Spleen (tissue), 7 donors: ENCODE data around the gene TCEAL2.

ENCODE experiments used
- CTCF ChIP-seq, 11 experiments: fragments of 200-600 bp in 7 of 11; fragments of 450-650 bp in 4 of 11; sonication (generic) in 4 of 11; IDR thresholded peaks in 8 of 11; conservative IDR thresholded peaks in 3 of 11; 1 replicate in 7 of 11; 2 replicates in 4 of 11; pipeline versions ENCODE4 v1.4.0 to v1.8.0; 2016 to 2021; ENCODE audit warnings: antibody characterized with exemption in 11 of 11, inconsistent platforms in 4 of 11, mild to moderate bottlenecking in 1 of 11
- POLR2A ChIP-seq, 3 donors: fragments of 450-650 bp; IDR thresholded peaks; one replicate each; pipeline ENCODE4 v1.5.1; 2017; ENCODE audit warnings: antibody characterized with exemption in 3 of 3, mild to moderate bottlenecking in 1 of 3
- POLR2AphosphoS5 ChIP-seq, 3 donors: sonication (generic); formaldehyde crosslinking; IDR thresholded peaks; one replicate each; pipeline ENCODE4 v1.5.1; 2017; ENCODE audit warnings: antibody characterized with exemption in 3 of 3
- donor health status: DM: no; HTN: no; CAD: no; lungs with moderate emphysema.
- donor health status: DM: no; HTN: no; CAD: no.
- donor health status: DM: no; HTN: no; CAD: no.

GRCh38 chrX:102113367-102113766 lies 12.1 kb upstream of the TCEAL2 start:
- no peak for TF ChIP-seq POLR2A (IDR thresholded peaks at IDR 0.05)
- no peak for TF ChIP-seq CTCF (IDR thresholded peaks at IDR 0.05 in 8 of 11, conservative IDR thresholded peaks at IDR 0.05 in 3 of 11)
- no peak for TF ChIP-seq POLR2AphosphoS5 (IDR thresholded peaks at IDR 0.05)
